ENCODE data around the gene RDH5.

RDH5 gene

GRCh38 chr12:55720071-55720564 lies at the start of gene RDH5:
Gene RDH5, plus strand, starts transcription at chr12:55720393. Its CDS starts 792 bp downstream, at chr12:55721185.
- no peak for DNase-seq (ENCODE audit: low read depth)

- DNase-seq (ENCODE audit: low read depth) = no peak
Observed at GRCh38 chr12:55671746-55672145, 48.4 kb upstream of the RDH5 start.

- no peak for DNase-seq (ENCODE audit: low read depth)
Observed at GRCh38 chr12:55673638-55674037, 46.6 kb upstream of the RDH5 start.

GRCh38 chr12:55675666-55676065 lies 44.5 kb upstream of the RDH5 start:
- no peak for DNase-seq (ENCODE audit: low read depth)

- DNase-seq (ENCODE audit: low read depth) = no peak
Observed at GRCh38 chr12:55676707-55677106, 43.5 kb upstream of the RDH5 start.

GRCh38 chr12:55679691-55680090 lies 40.5 kb upstream of the RDH5 start:
- no peak for DNase-seq (ENCODE audit: low read depth)

- no peak for DNase-seq (ENCODE audit: low read depth)
Observed at GRCh38 chr12:55681142-55682077, 38.8 kb upstream of the RDH5 start.

GRCh38 chr12:55682087-55682796 lies 38.0 kb upstream of the RDH5 start:
- no peak for DNase-seq (ENCODE audit: low read depth)

GRCh38 chr12:55683676-55684075 lies 36.5 kb upstream of the RDH5 start:
- DNase-seq (ENCODE audit: low read depth) = no peak

GRCh38 chr12:55684761-55685370 lies 35.3 kb upstream of the RDH5 start:
- no peak for DNase-seq (ENCODE audit: low read depth)

- DNase-seq (ENCODE audit: low read depth) = no peak
Observed at GRCh38 chr12:55685671-55686070, 34.5 kb upstream of the RDH5 start.

- no peak for DNase-seq (ENCODE audit: low read depth)
Observed at GRCh38 chr12:55686366-55687010, 33.7 kb upstream of the RDH5 start.

- DNase-seq (ENCODE audit: low read depth) = no peak
Observed at GRCh38 chr12:55687746-55688145, 32.4 kb upstream of the RDH5 start.

- DNase-seq (ENCODE audit: low read depth) = no peak
Observed at GRCh38 chr12:55688716-55689655, 31.2 kb upstream of the RDH5 start.

- DNase-seq (ENCODE audit: low read depth) = no peak
Observed at GRCh38 chr12:55692631-55693322, 27.4 kb upstream of the RDH5 start.

- no peak for DNase-seq (ENCODE audit: low read depth)
Observed at GRCh38 chr12:55693323-55694187, 26.6 kb upstream of the RDH5 start.

- DNase-seq (ENCODE audit: low read depth) = no peak
Observed at GRCh38 chr12:55694188-55694515, 26.0 kb upstream of the RDH5 start.

- no peak for DNase-seq (ENCODE audit: low read depth)
Observed at GRCh38 chr12:55694651-55695050, 25.5 kb upstream of the RDH5 start.

GRCh38 chr12:55695349-55695748 lies 24.8 kb upstream of the RDH5 start:
- no peak for DNase-seq (ENCODE audit: low read depth)
